HG03571 (cell line): ENCODE results near the gene ZNF91.
"Not testable (repeated sequence)": the region's sequence is repeated elsewhere in the genome, so short reads cannot be mapped to it uniquely, and the experiment has no call there.

Experiments
- ATAC-seq: cut with Tn5 transposase; IDR thresholded peaks from one replicate; pipeline ENCODE4 v1.9.1; 2021; ENCODE audit not compliant: unreplicated experiment

The ZNF91 gene

GRCh38 chr19:23399443-23399842, 4.2 kb upstream of the ZNF91 start:
- ATAC-seq = no peak

GRCh38 chr19:23395722-23396117, 449 bp upstream of the ZNF91 start:
- not testable (repeated sequence) for ATAC-seq

- ATAC-seq = no peak
These were observed 760 bp downstream of the ZNF91 start for GRCh38 chr19:23394511-23394910.

GRCh38 chr19:23393121-23393520, 2.1 kb downstream of the ZNF91 start:
- no peak for ATAC-seq

- no peak for ATAC-seq
These were observed 4.0 kb downstream of the ZNF91 start for GRCh38 chr19:23391236-23391635.

GRCh38 chr19:23385404-23385803, 9.9 kb downstream of the ZNF91 start:
- ATAC-seq = no peak

- ATAC-seq = no peak
These were observed 10.4 kb downstream of the ZNF91 start for GRCh38 chr19:23384858-23385257.

GRCh38 chr19:23384166-23384565, 11.1 kb downstream of the ZNF91 start:
- no peak for ATAC-seq

GRCh38 chr19:23382955-23383354, 12.3 kb downstream of the ZNF91 start:
- no peak for ATAC-seq

- no peak for ATAC-seq
These were observed 14.2 kb downstream of the ZNF91 start for GRCh38 chr19:23381114-23381513.

GRCh38 chr19:23379671-23380070, 15.6 kb downstream of the ZNF91 start:
- not testable (repeated sequence) for ATAC-seq

GRCh38 chr19:23378948-23379347, 16.3 kb downstream of the ZNF91 start:
- ATAC-seq = no peak

- ATAC-seq = no peak
These were observed 18.0 kb downstream of the ZNF91 start for GRCh38 chr19:23377276-23377675.

- ATAC-seq = no peak
These were observed 28.8 kb downstream of the ZNF91 start for GRCh38 chr19:23366437-23366836.

- ATAC-seq = not testable (repeated sequence)
These were observed 29.2 kb downstream of the ZNF91 start for GRCh38 chr19:23366031-23366430.

GRCh38 chr19:23365222-23365621, 30.0 kb downstream of the ZNF91 start:
- ATAC-seq = no peak

- ATAC-seq = not testable (repeated sequence)
These were observed 33.4 kb downstream of the ZNF91 start for GRCh38 chr19:23361843-23362242.

GRCh38 chr19:23351806-23352205, 43.5 kb downstream of the ZNF91 start:
- ATAC-seq = no peak

GRCh38 chr19:23346696-23347095, 48.6 kb downstream of the ZNF91 start:
- ATAC-seq = no peak

- no peak for ATAC-seq
These were observed 49.4 kb downstream of the ZNF91 start for GRCh38 chr19:23345838-23346237.

- no peak for ATAC-seq
These were observed 51.7 kb downstream of the ZNF91 start for GRCh38 chr19:23343434-23344010.

- no peak for ATAC-seq
These were observed 67.1 kb downstream of the ZNF91 start for GRCh38 chr19:23328211-23328610.

- ATAC-seq = no peak
These were observed 73.2 kb downstream of the ZNF91 start for GRCh38 chr19:23321953-23322549.
